Measurements from ENCODE around the gene PLXDC2. TPM values are rescaled to one million over a fixed set of nuclear protein-coding genes. Genes with fewer than 3 reads are reported as not detected.
A peak's percentile ranks its signal among the peaks of the same experiment; 100 is the strongest.

The PLXDC2 gene
- total and polyA plus RNA-seq, 4 donors, result 11.8 to 99.6 (median 40.8) TPM

DNA sequence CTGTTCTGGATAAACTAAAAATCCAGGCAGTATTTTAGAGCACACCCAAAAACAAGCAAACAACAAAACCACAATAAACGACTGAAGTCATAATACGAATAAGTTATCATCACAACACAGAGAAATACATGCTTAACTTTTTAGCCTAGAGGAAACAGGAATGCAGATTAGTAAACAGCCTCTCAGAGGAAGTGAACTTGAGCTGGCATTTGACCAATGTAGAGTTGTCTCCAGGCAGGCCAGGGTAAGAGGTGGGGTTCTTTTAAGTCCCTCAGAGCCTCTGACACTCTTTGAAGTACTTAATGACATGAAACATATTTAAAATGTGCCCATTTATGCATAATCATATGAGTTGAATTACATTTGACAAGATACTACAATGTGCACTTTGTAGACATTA, 43.3 kb upstream of the PLXDC2 start:
- no peak overlapping the region for H3K4me3 ChIP-seq
- TF ChIP-seq, protein P1, sequence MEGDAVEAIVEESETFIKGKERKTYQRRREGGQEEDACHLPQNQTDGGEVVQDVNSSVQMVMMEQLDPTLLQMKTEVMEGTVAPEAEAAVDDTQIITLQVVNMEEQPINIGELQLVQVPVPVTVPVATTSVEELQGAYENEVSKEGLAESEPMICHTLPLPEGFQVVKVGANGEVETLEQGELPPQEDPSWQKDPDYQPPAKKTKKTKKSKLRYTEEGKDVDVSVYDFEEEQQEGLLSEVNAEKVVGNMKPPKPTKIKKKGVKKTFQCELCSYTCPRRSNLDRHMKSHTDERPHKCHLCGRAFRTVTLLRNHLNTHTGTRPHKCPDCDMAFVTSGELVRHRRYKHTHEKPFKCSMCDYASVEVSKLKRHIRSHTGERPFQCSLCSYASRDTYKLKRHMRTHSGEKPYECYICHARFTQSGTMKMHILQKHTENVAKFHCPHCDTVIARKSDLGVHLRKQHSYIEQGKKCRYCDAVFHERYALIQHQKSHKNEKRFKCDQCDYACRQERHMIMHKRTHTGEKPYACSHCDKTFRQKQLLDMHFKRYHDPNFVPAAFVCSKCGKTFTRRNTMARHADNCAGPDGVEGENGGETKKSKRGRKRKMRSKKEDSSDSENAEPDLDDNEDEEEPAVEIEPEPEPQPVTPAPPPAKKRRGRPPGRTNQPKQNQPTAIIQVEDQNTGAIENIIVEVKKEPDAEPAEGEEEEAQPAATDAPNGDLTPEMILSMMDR (IDR thresholded peaks at IDR 0.05; ENCODE audit: control extremely low read depth, extremely low read depth), result no peak
- H3K9ac ChIP-seq (ENCODE audit: insufficient read depth in 1 of 2, low read length in 2 of 2), result no peak overlapping the region
- peak in 2 of 3 donors; percentile 23 to 58 for DNase-seq
- no peaks in the 10 kb centered on the region for H3K27me3 ChIP-seq (ENCODE audit: control insufficient read depth in 3 of 3, insufficient read depth in 3 of 3, low read length in 2 of 3)
- no peak for ATAC-seq (ENCODE audit: insufficient read depth, low FRiP score)
- H3K9me3 ChIP-seq (ENCODE audit: control insufficient read depth in 4 of 4, insufficient read depth in 3 of 4, low read length in 3 of 4), result no peaks in the 10 kb centered on the region
- H3K4me1 ChIP-seq (ENCODE audit: control insufficient read depth in 5 of 5, insufficient read depth in 5 of 5, low read length in 5 of 5), result peaks cover 0 to 8% (median 2%) of the 10 kb centered on the region in 5 donors
- 33 to 43% methylated on average over 2 of the region's 2 CpGs for WGBS, 2 donors
- no peaks in the 10 kb centered on the region for H3K36me3 ChIP-seq (ENCODE audit: control insufficient read depth in 4 of 4, insufficient read depth in 4 of 4, low read length in 4 of 4)
- H3K27ac ChIP-seq (ENCODE audit: low read depth in 1 of 2, low read length in 1 of 2), result no peak overlapping the region

- no peaks in the 10 kb centered on the region for H3K27me3 ChIP-seq (ENCODE audit: control insufficient read depth in 3 of 3, insufficient read depth in 3 of 3, low read length in 2 of 3)
- H3K36me3 ChIP-seq (ENCODE audit: control insufficient read depth in 4 of 4, insufficient read depth in 4 of 4, low read length in 4 of 4), result no peaks in the 10 kb centered on the region
- no peaks in the 10 kb centered on the region for H3K9me3 ChIP-seq (ENCODE audit: control insufficient read depth in 4 of 4, insufficient read depth in 3 of 4, low read length in 3 of 4)
- no peak for DNase-seq
- H3K4me3 ChIP-seq, result no peak overlapping the region
- no peak overlapping the region for H3K27ac ChIP-seq (ENCODE audit: low read depth in 1 of 2, low read length in 1 of 2)
- no peak overlapping the region for H3K9ac ChIP-seq (ENCODE audit: insufficient read depth in 1 of 2, low read length in 2 of 2)
- TF ChIP-seq, protein P1 (IDR thresholded peaks at IDR 0.05; ENCODE audit: control extremely low read depth, extremely low read depth), result no peak
- ATAC-seq (ENCODE audit: insufficient read depth, low FRiP score), result peak; percentile 34
- 39 to 64% methylated on average over 2 of the region's 2 CpGs for WGBS, 2 donors
- peaks cover 0 to 8% (median 2%) of the 10 kb centered on the region in 5 donors for H3K4me1 ChIP-seq (ENCODE audit: control insufficient read depth in 5 of 5, insufficient read depth in 5 of 5, low read length in 5 of 5)
Observed at GRCh38 chr10:19775296-19775695, 40.9 kb upstream of the PLXDC2 start.

DNA sequence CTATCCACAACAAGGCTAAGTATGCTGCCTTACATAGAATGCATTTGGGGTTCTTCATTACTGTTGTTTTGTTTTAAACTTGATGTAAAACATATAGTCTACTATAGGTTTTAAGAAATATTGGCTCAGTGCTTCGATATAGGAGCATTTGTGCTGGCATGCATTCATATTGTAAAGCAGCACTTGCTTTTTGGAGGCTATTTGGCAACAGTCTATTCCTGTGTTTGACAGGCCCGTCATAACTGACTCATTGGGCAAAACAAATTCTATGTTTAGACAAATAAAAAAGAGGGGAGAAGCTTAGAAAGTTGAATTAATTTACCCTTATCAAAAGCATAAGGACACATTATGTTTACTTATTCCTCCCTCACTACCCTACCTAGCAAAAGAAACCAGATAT, 38.4 kb upstream of the PLXDC2 start:
- WGBS, 2 donors, result 39 to 44% methylated on average over 2 of the region's 2 CpGs

More for the DNA sequence above, 38.4 kb upstream of the PLXDC2 start:
- Histone ChIP-seq H3K36me3 (ENCODE audit: control insufficient read depth in 4 of 4, insufficient read depth in 4 of 4, low read length in 4 of 4) (no peaks in the 10 kb centered on the region), H3K4me3 (no peak overlapping the region), H3K9ac (ENCODE audit: insufficient read depth in 1 of 2, low read length in 2 of 2) (no peak overlapping the region), H3K27ac (ENCODE audit: low read depth in 1 of 2, low read length in 1 of 2) (no peak overlapping the region), H3K27me3 (ENCODE audit: control insufficient read depth in 3 of 3, insufficient read depth in 3 of 3, low read length in 2 of 3) (no peaks in the 10 kb centered on the region), H3K9me3 (ENCODE audit: control insufficient read depth in 4 of 4, insufficient read depth in 3 of 4, low read length in 3 of 4) (no peaks in the 10 kb centered on the region), H3K4me1 (ENCODE audit: control insufficient read depth in 5 of 5, insufficient read depth in 5 of 5, low read length in 5 of 5) (peaks cover 0 to 8% (median 2%) of the 10 kb centered on the region in 5 donors)
- DNase-seq (peak in 2 of 3 donors; percentile 48 to 60), ATAC-seq (ENCODE audit: insufficient read depth, low FRiP score) (no peak)
- TF ChIP-seq, protein P1 (IDR thresholded peaks at IDR 0.05; ENCODE audit: control extremely low read depth, extremely low read depth), result no peak

All from lung (tissue), 12 donors.